H1 (cell line): ENCODE results near the gene ROM1. TPM values are rescaled to one million over a fixed set of nuclear protein-coding genes. Genes with fewer than 3 reads are reported as not detected.

ENCODE experiments used
- BRCA1 ChIP-seq: IDR thresholded peaks from 2 replicates; pipeline ENCODE4 v1.6.1; 2012; ENCODE audit warnings: low read depth, low read length, improper control_type of control experiment
- CHD1 ChIP-seq: IDR thresholded peaks from 2 replicates; pipeline ENCODE4 v1.6.1; 2012; ENCODE audit warnings: low read depth, low read length, improper control_type of control experiment
- CHD7 ChIP-seq: fragments of 300-600 bp; sonication (generic); IDR thresholded peaks from 2 replicates; pipeline ENCODE4 v1.7.1; 2012; ENCODE audit warnings: low read length, moderate library complexity, mild to moderate bottlenecking, inconsistent platforms; ENCODE audit not compliant: insufficient replicate concordance
- KDM5A ChIP-seq: fragments of 200-600 bp; IDR thresholded peaks from 2 replicates; pipeline ENCODE4 v1.7.1; 2012; ENCODE audit warnings: mild to moderate bottlenecking, low read length, inconsistent platforms, mixed read lengths
- MAFK ChIP-seq: IDR thresholded peaks from 2 replicates; pipeline ENCODE4 v1.6.1; 2012; ENCODE audit warnings: low read depth, mild to moderate bottlenecking, improper control_type of control experiment, low read length
- PHF8 ChIP-seq: fragments of 200-600 bp; sonication (generic); conservative IDR thresholded peaks from 2 replicates; pipeline ENCODE4 v1.7.1; 2012; ENCODE audit warnings: low read depth, mild to moderate bottlenecking, inconsistent platforms, low read length, moderate library complexity
- POLR2AphosphoS5 ChIP-seq: IDR thresholded peaks from 2 replicates; pipeline ENCODE4 v1.6.1; 2011; ENCODE audit warnings: low read depth, low read length
- RAD21 ChIP-seq, 2 experiments: IDR thresholded peaks in 1 of 2; conservative IDR thresholded peaks in 1 of 2; 2 replicates each; pipeline ENCODE4 v1.6.1; 2011; ENCODE audit warnings: low read depth in 2 of 2, low read length in 2 of 2, improper control_type of control experiment in 1 of 2, inconsistent platforms in 1 of 2, mild to moderate bottlenecking in 1 of 2, moderate library complexity in 1 of 2
- RXRA ChIP-seq: IDR thresholded peaks from 2 replicates; pipeline ENCODE4 v1.6.1; 2011; ENCODE audit warnings: low read depth, mild to moderate bottlenecking, low read length, moderate library complexity; ENCODE audit not compliant: insufficient read depth
- SIN3A ChIP-seq, 2 experiments: IDR thresholded peaks in 1 of 2; conservative IDR thresholded peaks in 1 of 2; 2 replicates each; pipeline ENCODE4 v1.6.1; 2011 to 2012; ENCODE audit warnings: low read length in 2 of 2, improper control_type of control experiment in 1 of 2, low read depth in 1 of 2, mild to moderate bottlenecking in 1 of 2
- SP4 ChIP-seq: IDR thresholded peaks from 2 replicates; pipeline ENCODE4 v1.6.1; 2012; ENCODE audit warnings: low read length, inconsistent platforms
- polyA plus RNA-seq, 7 experiments: library from polyadenylated mRNA; depleted of rRNA in 3 of 7; stranded (reverse) in 5 of 7; unstranded in 2 of 7; fragments of >200 nt in 5 of 7; fragments of 200-250 nt in 2 of 7; gene quantifications; 1 replicate in 5 of 7; 2 replicates in 1 of 7; 4 replicates in 1 of 7; pipeline versions ENCODE4 v1.2.1 to v1.2.3, GENCODE V29; 2011 to 2013; ENCODE audit warnings: missing spikeins in 2 of 7, mixed read lengths in 2 of 7
- total RNA-seq: library from RNA; stranded (reverse); fragmentation: NEBNext Ultra II Directional; extraction: Animal tissue kit (Norgen Biotek cat#: 25700); gene quantifications from 2 replicates; pipeline ENCODE4 v1.2.1, GENCODE V29; 2021

The ROM1 gene
- total and polyA plus RNA-seq, 2 of the 8 experiments (the other 6 are each of a cell fraction or from before 2014, with no cell fraction given): 0.86 to 2.2 TPM

- TF ChIP-seq CHD7: no peak
- TF ChIP-seq POLR2AphosphoS5: no peak
- TF ChIP-seq SP4: no peak
- no peak for TF ChIP-seq KDM5A
- TF ChIP-seq CHD1: no peak
- no peak for TF ChIP-seq RAD21 (IDR thresholded peaks at IDR 0.05 in 1 of 2, conservative IDR thresholded peaks at IDR 0.05 in 1 of 2; ENCODE audit: low read depth in 2 of 2, low read length in 2 of 2)
- TF ChIP-seq BRCA1: no peak
- no peak for TF ChIP-seq MAFK
- no peak for TF ChIP-seq PHF8
- no peak for TF ChIP-seq RXRA
- no peak for TF ChIP-seq SIN3A (conservative IDR thresholded peaks at IDR 0.05 in 1 of 2, IDR thresholded peaks at IDR 0.05 in 1 of 2; ENCODE audit: low read depth in 1 of 2, low read length in 2 of 2)
- TF ChIP-seq, all 59 proteins: peak for 0
These were observed 40.6 kb upstream of the ROM1 start (continued) for GRCh38 chr11:62572431-62572830.
